GM18511 (cell line): ENCODE data around the gene BAIAP3.
"Not testable (repeated sequence)": the region's sequence is repeated elsewhere in the genome, so short reads cannot be mapped to it uniquely, and the experiment has no call there.

Experiments
- ATAC-seq: cut with Tn5 transposase; IDR thresholded peaks from one replicate; pipeline ENCODE4 v1.9.1; 2021; ENCODE audit warnings: mild to moderate bottlenecking, moderate library complexity; ENCODE audit not compliant: unreplicated experiment

The BAIAP3 gene

GRCh38 chr16:1315081-1316032, 18.1 kb upstream of the BAIAP3 start:
- no peak for ATAC-seq

- no peak for ATAC-seq
These were observed 17.4 kb upstream of the BAIAP3 start for GRCh38 chr16:1316033-1316405.

DNA sequence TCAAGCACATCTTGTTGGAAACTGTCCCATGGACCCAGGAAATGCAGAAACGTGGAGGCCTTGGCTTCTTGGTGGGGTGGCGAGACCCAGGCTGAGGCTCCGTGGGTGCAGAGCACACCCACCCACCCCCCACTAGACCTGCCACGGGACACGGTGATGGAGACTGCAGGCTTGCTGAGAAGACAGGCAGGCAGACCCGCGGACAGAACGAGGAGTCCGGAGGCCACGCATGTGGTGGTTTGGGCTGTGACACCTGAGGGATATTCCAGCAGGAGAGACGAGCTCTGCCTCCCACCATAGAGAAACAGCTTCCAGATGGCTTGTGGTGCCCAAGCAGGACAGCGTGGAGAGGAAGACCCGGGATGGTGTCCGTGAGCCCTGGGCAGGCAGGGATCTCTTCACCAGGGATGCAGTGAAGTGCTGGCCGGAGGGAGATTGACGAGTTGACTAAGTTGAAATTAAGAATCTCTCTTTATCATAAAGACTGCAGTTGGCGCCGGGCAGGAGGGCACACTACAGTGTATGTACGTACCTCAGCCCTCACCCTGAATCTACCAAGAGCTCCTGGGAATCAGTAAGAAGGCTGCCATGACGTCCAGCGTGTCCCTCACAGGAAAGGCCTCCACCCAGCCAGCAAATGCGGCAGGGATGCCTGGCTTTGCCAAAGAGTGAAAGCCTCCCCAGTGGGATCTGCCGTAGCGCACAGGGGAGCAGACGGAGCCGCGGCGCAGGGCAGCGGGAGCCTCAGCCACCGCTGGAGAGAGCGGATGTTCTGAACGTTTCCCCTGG, 15.8 kb upstream of the BAIAP3 start:
- no peak for ATAC-seq

DNA sequence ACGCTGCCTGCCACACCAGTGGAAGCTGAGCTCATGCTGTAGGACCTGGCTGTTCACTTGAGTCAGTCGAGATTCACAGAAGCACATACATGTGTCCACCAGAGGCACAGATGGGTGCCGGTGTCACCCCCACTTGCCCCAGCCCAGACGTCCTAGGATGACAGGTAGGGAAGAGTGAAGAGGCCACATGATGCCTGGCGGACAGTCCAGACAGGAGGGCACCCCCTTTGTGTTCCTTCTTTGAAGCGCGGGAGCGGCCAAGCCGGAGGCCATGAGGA, 15.2 kb upstream of the BAIAP3 start:
- no peak for ATAC-seq

DNA sequence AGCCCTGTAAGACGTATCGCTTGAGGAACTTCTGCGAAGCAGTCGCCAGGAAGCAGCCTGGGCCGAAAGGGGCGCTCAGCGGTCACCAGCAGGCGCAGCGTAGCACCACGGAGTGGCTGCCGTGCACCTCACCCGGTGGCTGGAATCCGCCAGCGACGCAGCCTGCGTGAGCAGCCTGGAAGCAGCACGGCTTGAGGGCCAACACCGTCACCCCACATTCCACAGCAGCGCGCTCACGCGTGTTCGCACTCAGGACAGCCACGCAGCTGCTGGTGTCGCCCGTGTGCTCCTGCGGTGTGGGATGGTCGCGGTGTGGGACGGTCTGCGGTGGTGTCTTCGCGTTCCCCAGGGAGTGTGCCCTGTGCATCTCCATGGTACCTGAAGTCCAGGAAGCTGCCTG, 14.4 kb upstream of the BAIAP3 start:
- ATAC-seq, result no peak

DNA sequence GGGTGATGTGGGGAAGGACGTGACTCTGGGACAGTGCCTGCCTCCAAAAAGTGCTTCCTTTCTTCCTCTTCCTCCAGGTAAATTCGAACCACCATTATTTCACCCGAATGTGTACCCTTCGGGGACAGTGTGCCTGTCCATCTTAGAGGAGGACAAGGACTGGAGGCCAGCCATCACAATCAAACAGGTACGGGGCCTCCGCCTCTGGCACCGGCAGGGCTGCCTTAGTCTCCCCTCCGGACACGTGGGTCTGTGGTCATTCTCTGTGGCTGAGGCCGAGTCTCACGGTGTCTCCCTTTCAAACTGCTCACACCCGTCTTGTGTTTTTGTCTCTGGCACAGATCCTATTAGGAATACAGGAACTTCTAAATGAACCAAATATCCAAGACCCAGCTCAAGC, 13.3 kb upstream of the BAIAP3 start:
- no peak for ATAC-seq

DNA sequence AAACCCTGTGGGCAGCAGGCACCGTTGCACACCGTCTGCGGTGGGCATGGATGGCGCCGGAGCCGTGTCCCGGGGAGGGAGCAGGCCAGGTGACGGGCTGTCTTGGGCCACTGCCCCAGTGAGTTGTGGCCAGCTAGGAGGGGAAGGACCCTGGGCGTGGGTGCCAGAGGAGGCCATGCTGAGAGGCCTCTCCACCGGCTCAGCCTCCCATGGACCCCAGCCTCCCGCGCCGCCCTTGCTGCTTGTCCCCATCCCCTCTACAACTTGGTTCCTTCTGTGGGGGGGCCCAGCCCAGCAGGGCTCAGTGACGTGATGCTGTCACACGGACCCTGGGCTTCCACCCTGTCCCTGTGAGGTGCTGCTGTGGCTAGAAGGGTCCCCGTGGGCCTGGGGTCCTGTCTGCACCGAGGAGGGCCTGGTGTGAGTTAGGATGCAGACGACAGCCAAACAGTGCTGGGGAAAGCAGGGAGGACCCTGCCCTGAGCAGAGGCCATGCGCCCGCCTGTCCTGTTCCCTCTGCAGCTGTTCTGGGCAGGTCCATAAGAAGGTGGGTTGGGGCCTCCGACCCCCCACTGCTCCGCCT, 12.7 kb upstream of the BAIAP3 start:
- ATAC-seq, result no peak

- no peak for ATAC-seq
These were observed 11.0 kb upstream of the BAIAP3 start for GRCh38 chr16:1322407-1322806.

DNA sequence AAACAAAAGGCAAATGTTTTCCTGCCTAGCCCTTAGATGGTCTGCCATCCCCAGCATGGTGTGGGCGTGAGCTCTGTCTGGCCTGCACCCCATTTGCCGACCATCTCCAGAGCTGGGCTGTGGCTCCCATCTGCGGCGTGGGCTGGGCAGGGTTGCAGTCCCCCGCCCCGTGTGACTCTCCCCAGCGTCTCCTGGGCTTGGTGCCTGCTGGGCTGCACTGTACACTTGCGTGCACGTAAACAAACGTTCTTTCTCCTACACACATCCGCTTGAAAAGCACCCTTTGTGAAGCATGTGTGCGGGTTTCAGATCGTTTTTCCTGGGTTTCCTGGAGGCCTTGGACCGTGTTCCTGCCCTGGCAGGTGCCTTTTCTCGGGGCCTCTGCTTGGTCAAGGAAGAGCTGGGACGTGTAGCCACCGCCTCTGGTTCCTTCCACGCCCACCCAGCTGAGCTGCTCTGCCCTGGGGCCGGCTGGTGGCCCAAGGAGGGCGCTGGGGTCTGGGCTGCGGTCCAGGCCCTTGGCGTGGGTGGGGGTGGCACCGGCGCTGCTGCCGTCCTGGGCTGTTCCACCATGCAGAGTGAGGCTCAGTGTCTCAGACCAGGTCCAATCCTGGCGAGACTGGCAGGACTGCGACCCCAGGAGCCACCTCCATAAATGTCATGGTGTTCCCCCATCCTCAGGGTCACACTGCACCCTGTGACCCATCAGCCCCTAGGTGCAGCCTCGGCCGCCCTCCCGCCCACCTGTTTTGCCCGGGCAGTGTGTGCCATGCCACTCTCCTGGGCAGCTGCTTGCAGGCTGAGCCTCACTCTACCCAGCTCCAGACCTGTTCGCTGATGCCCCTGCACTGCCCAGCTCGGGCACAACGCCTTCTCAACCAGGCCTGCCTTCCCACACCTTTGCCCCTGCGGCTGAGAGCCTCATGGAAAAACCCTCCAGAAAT, 9.9 kb upstream of the BAIAP3 start:
- no peak for ATAC-seq

DNA sequence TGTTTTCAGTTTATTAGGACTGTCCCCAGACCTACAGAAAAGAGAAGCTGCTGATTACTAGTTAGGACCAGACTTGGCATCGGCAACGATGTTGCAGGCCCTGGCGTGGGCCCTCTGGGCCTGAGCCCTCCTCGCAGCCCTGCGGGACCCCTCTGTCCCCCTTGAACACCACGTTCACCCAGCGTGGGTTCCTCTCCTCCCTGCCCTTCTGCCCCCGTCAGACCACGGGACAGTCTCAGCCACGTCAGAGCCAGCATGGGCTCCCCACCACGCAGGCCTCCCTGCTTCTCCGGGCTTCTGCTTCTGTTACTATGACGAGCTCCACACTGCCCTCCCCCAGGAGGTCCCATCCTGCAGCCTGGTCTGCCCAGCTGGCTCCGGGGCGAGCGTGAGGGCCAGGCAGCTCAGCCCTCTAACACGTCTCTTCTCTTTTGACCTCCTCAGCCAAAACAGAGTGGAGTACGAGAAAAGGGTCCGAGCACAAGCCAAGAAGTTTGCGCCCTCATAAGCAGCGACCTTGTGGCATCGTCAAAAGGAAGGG, 9.1 kb upstream of the BAIAP3 start:
- no peak for ATAC-seq

DNA sequence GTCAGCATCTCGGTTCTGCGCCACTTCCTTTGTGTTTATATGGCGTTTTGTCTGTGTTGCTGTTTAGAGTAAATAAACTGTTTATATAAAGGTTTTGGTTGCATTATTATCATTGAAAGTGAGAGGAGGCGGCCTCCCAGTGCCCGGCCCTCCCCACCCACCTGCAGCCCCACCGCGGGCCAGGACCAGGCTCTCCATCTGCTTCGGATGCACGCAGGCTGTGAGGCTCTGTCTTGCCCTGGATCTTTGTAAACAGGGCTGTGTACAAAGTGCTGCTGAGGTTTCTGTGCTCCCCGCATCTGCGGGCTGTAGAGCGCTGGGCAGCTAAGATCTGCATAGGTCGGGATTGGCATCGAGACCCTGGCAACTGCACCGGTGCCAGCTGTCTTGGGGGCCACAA, 8.2 kb upstream of the BAIAP3 start:
- no peak for ATAC-seq

- ATAC-seq, result no peak
These were observed 7.6 kb upstream of the BAIAP3 start for GRCh38 chr16:1325673-1326371.

DNA sequence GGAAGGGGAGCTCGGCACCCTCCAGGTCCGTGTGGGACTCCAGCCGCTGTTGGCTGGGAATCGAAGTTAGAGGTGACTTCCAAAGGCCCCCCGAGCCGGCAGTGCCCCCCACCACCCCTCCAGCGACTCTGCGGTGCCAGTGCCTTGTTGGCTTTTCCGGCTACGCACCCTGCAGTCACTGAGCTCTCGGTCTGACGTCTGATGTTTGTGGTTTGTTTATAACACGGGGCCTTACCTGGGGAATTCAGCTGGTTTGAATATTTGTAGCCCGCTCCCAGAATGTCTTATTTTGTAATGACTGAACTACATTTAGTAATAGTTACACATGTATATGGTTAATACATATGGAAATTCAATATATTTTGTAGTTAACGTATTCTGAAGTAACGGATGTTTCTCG, 7.1 kb upstream of the BAIAP3 start:
- ATAC-seq, result no peak

DNA sequence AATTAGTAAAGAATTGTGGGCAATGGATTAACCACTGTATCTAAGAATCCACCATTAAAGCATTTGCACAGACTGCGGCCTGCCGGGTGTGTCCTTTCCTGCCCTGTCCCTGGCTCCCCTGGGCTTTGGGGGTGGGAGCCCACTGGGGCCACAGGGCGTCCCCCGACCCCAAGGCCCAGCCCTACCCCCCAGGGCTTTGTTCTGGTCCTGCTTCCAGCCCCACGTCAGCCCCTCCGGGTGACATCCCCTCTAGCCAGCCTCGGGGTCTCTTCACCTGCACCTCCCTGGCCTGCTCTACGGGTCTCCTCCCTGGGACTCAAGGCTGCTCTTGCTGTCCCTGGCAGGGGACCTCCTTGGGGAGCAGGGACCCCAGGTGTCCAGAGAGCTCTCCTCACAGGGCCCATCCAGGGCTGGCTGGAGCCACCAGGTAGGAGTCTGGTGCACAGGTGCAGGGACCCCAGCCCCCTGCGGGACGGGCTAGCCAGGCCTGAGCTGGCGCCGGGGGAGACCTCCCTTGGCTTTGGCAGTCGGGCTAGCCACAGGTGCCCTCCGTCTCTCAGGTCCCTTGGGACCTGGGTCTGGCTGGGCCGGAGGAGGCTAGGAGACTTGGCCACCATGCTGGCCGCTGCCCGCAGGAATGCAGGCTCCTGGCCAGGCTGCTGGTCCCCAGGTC, 6.4 kb upstream of the BAIAP3 start:
- no peak for ATAC-seq

GRCh38 chr16:1327619-1327947, 5.9 kb upstream of the BAIAP3 start:
- ATAC-seq, result no peak

DNA sequence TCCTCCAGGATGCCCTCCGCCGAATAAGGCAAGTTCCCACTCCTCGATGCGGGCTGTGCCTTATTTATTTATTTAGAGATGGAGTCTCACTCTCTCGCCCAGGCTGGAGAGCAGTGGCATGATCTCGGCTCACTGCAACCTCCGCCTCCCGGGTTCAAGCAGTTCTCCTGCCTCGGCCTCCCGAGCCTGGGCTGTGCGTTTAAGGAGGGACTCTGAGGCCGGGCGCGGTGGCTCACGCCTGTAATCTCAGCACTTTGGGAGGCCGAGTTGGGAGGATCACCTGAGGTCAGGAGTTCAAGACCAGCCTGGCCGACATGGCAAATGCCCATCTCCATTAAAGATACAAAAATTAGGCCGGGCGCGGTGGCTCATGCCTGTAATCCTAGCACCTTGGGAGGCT, 5.3 kb upstream of the BAIAP3 start:
- not testable (repeated sequence) for ATAC-seq

GRCh38 chr16:1328961-1329360, 4.5 kb upstream of the BAIAP3 start:
- not testable (repeated sequence) for ATAC-seq

- no peak for ATAC-seq
These were observed 3.1 kb upstream of the BAIAP3 start for GRCh38 chr16:1330260-1330914.
